NCI-H1694 treated with DMSO at 0.1 percent for 48 hours (cell line): Measurements from ENCODE around the gene FREY1.
A peak's percentile ranks its signal among the peaks of the same experiment; 100 is the strongest.

Source experiments
- DNase-seq: peaks from one replicate; lab custom pipeline; 2025; lab: John Stamatoyannopoulos, UW

The FREY1 gene

GRCh38 chr11:45906965-45907611 is at the start of gene FREY1:
TSS of gene FREY1 (minus strand) at chr11:45907271. CDS start at chr11:45907245, 26 bp downstream.
- no peak for DNase-seq

GRCh38 chr11:45949992-45950407 is 42.9 kb upstream of the FREY1 start:
- DNase-seq: no peak

GRCh38 chr11:45948356-45948755 is 41.3 kb upstream of the FREY1 start:
- no peak for DNase-seq

GRCh38 chr11:45947885-45948284 is 40.8 kb upstream of the FREY1 start:
- no peak for DNase-seq

GRCh38 chr11:45945397-45945999 is 38.4 kb upstream of the FREY1 start:
- DNase-seq: no peak

GRCh38 chr11:45942381-45942780 is 35.3 kb upstream of the FREY1 start:
- DNase-seq: no peak

- no peak for DNase-seq
These were observed 34.2 kb upstream of the FREY1 start for GRCh38 chr11:45941285-45941684.

- DNase-seq: no peak
These were observed 32.8 kb upstream of the FREY1 start for GRCh38 chr11:45939836-45940235.

- DNase-seq: no peak
These were observed 30.8 kb upstream of the FREY1 start for GRCh38 chr11:45937916-45938315.

- DNase-seq: no peak
These were observed 29.5 kb upstream of the FREY1 start for GRCh38 chr11:45936511-45937054.

- no peak for DNase-seq
These were observed 28.4 kb upstream of the FREY1 start for GRCh38 chr11:45935349-45936064.

- no peak for DNase-seq
These were observed 27.7 kb upstream of the FREY1 start for GRCh38 chr11:45934580-45935318.

- DNase-seq: no peak
These were observed 26.9 kb upstream of the FREY1 start for GRCh38 chr11:45933846-45934579.

GRCh38 chr11:45933131-45933831 is 26.2 kb upstream of the FREY1 start:
- DNase-seq: no peak

- DNase-seq: no peak
These were observed 25.1 kb upstream of the FREY1 start for GRCh38 chr11:45932217-45932616.

- DNase-seq: no peak
These were observed 24.7 kb upstream of the FREY1 start for GRCh38 chr11:45931739-45932138.

- DNase-seq: no peak
These were observed 24.0 kb upstream of the FREY1 start for GRCh38 chr11:45930951-45931570.

GRCh38 chr11:45930031-45930794 is 23.1 kb upstream of the FREY1 start:
- DNase-seq: peak; percentile 29

- DNase-seq: no peak
These were observed 22.5 kb upstream of the FREY1 start for GRCh38 chr11:45929486-45930030.
